GM06990 (cell line): ENCODE data around the gene PLXDC2.

Experiments
- DNase-seq: peaks from one replicate; pipeline ENCODE4 v3.0.0-alpha.2; 2011; ENCODE audit not compliant: insufficient read length; ENCODE audit errors: extremely low read depth
- H3K27me3 ChIP-seq: replicated peaks from 2 replicates; pipeline ENCODE4 v1.6.0; 2011; ENCODE audit warnings: low read length; ENCODE audit not compliant: control insufficient read depth, insufficient read depth
- H3K36me3 ChIP-seq: 2 replicates; pipeline ENCODE4 v1.5.1; 2011; ENCODE audit warnings: low read length; ENCODE audit not compliant: control insufficient read depth, insufficient read depth
- H3K4me3 ChIP-seq: replicated peaks from 2 replicates; pipeline ENCODE4 v1.5.1; 2011; ENCODE audit warnings: low read depth, mild to moderate bottlenecking, control low read depth, low read length
- TF ChIP-seq, protein P1 (sequence below): IDR thresholded peaks from 2 replicates; pipeline ENCODE4 v1.5.1; 2011; ENCODE audit warnings: low read length, control low read depth, mild to moderate bottlenecking, inconsistent platforms; ENCODE audit not compliant: insufficient read depth, poor library complexity, severe bottlenecking

PLXDC2 gene

DNA sequence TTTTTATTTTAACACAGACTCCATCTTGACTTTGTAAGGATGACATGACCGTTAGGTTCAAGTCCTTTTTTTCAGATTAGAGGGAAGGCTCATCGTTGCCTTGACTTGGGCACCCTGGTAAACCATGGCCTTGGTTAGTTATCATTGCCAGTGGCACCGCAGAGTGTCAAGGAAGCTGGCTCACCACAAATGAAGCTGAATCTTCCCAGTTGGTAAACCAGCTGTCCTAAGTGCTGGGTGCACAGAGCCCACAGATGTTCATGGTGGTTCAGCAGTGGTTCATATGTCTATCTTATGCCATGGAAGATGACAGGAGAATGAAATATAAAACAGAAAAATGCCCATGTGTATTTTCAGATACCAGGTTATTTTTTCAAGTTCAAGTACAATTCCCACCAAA lies 273.6 kb downstream of the PLXDC2 start:
- no peak for DNase-seq
- Histone ChIP-seq H3K27me3 (no peaks in the 10 kb centered on the region), H3K4me3 (no peak overlapping the region), H3K36me3 (no peaks in the 10 kb centered on the region)
- TF ChIP-seq, protein P1, sequence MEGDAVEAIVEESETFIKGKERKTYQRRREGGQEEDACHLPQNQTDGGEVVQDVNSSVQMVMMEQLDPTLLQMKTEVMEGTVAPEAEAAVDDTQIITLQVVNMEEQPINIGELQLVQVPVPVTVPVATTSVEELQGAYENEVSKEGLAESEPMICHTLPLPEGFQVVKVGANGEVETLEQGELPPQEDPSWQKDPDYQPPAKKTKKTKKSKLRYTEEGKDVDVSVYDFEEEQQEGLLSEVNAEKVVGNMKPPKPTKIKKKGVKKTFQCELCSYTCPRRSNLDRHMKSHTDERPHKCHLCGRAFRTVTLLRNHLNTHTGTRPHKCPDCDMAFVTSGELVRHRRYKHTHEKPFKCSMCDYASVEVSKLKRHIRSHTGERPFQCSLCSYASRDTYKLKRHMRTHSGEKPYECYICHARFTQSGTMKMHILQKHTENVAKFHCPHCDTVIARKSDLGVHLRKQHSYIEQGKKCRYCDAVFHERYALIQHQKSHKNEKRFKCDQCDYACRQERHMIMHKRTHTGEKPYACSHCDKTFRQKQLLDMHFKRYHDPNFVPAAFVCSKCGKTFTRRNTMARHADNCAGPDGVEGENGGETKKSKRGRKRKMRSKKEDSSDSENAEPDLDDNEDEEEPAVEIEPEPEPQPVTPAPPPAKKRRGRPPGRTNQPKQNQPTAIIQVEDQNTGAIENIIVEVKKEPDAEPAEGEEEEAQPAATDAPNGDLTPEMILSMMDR, result no peak

DNA sequence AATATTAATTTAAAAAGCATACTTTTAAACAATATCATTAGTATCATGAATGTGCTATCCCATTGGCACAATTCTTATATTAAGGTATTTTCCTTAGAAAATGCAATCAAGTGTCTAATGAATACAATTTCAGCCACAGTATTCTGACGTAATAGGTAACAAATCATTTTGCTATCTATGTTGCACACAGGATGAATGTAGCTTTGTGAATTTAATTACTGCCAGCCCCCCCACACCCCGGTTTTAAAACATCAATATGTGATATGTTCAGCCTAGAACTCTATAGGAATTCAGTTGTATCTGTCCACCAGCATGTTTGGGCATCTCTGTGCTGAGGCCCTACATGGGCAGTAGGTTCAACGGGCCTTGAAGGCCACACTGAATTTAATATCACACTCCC lies 274.6 kb downstream of the PLXDC2 start:
- Histone ChIP-seq H3K36me3 (no peaks in the 10 kb centered on the region), H3K27me3 (no peaks in the 10 kb centered on the region), H3K4me3 (no peak overlapping the region)
- DNase-seq, result no peak
- TF ChIP-seq, protein P1, result no peak

DNA sequence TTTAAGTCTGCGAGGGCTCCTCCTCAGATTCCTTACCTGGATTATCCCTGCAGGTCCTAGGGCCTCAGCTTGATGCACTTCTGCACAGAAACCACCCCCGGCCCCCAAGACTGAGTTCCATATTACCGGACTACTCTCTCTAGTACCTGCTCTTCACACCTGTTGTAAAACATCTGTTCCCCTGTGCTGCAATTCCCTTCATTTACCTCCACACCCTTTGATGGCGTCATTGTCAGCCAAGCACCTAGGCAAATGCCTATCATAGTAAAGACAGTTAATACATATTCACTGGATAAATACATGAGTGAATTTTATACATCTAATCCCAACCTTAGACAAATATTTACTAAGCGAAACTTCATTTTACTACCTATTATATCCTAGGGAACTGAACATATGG lies 275.5 kb downstream of the PLXDC2 start:
- Histone ChIP-seq H3K36me3 (no peaks in the 10 kb centered on the region), H3K27me3 (no peaks in the 10 kb centered on the region), H3K4me3 (no peak overlapping the region)
- TF ChIP-seq, protein P1, result no peak
- no peak for DNase-seq

DNA sequence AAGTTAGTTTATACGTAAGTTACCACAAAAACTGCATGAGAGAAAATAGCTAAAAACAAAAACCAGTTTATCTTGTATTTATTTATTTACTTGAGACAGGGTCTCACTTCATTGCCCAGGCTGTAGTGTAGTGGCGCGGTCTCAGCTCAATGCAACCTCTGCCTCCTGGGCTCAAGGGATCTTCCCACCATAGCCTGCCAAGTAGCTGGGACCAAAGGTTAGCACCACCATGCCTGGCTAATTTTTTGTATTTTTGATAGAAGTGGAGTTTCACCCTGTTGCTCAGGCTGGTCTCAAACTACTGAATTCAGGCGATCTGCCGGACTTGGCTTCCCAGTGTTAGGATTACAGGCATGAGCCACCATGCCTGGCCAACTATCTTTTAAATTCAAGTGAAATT lies 277.4 kb downstream of the PLXDC2 start:
- TF ChIP-seq, protein P1, result no peak
- DNase-seq, result no peak
- no peaks in the 10 kb centered on the region for H3K36me3 ChIP-seq
- H3K27me3 ChIP-seq, result no peaks in the 10 kb centered on the region
- H3K4me3 ChIP-seq, result no peak overlapping the region

DNA sequence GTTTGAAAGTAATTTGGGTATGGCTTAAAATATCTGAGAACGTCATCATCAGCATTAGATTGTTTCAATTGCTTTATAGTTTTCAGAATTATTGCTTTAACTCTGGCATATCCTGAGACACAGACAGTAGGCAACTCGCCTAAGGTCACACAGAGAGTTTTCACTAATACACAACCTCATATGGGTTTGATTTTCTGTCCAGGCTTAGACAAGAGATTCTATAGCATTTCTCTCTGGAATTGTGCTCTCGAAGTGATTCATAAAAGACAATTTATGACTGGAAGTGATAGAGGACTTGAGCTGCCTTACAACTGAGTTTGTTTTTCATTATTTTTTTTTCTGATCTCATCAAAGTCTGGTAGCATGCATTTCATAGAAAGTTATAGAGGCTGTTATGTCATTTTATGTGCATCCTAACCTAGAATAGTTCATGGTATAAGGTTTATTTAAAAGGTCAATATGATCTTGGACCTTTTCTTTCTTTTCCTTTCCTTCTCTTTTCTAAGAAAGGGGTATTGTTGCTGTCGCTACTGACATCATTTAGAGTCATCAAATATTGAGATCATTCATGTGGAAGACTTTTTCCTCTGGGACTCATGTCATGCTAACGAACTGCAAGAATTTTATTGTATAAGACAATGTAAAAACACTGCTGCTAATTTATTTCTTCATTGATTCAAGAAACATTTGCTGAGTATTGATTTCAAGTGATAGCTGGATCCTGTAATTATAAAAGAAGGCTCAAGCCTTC lies 278.2 kb downstream of the PLXDC2 start:
- Histone ChIP-seq H3K4me3 (no peak overlapping the region), H3K36me3 (no peaks in the 10 kb centered on the region), H3K27me3 (no peaks in the 10 kb centered on the region)
- no peak for DNase-seq
- TF ChIP-seq, protein P1, result no peak

DNA sequence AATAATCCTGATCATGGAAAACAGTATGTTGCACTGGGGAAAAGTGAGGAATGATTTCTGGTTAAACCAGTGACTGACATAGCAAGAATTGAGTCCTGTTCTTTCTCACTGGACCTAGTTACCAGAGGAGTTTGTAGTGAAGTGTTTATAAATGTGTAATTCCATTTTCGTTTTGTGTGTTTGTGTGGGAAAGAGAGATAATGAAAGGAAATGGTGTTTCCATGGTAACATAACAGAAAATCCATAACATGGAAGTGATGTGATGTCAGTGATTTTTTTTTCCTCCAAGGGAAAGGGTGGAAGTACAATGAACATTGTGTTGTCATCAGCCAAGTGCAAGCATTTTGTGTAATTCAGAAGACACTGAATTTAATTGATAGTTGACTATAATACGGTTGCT lies 283.9 kb downstream of the PLXDC2 start:
- DNase-seq, result no peak
- no peak overlapping the region for H3K4me3 ChIP-seq
- TF ChIP-seq, protein P1, result no peak
- H3K36me3 ChIP-seq, result no peaks in the 10 kb centered on the region
- H3K27me3 ChIP-seq, result no peaks in the 10 kb centered on the region
